CD4-positive, alpha-beta T cell treated with Interleukin-6 for 4 hours (primary cell): Measurements from ENCODE around the gene PERCC1.

Experiments used
- DNase-seq: peaks from one replicate; pipeline ENCODE4 v3.0.0-alpha.2; 2020; ENCODE audit warnings: mixed read lengths

Gene PERCC1

GRCh38 chr16:1413684-1414531 lies 17.0 kb upstream of the PERCC1 start:
- peak; percentile 66 for DNase-seq

GRCh38 chr16:1414532-1415260 lies 16.2 kb upstream of the PERCC1 start, which contains the start of gene UNKL:
TSS of gene UNKL (minus strand) at chr16:1414704. CDS start at chr16:1414691, 13 bp downstream.
- peak; percentile 92 for DNase-seq

- DNase-seq, result no peak
Observed at GRCh38 chr16:1416521-1416941, 14.3 kb upstream of the PERCC1 start.

- DNase-seq, result no peak
Observed at GRCh38 chr16:1420111-1420539, 10.8 kb upstream of the PERCC1 start.

GRCh38 chr16:1422076-1422475 lies 8.8 kb upstream of the PERCC1 start:
- DNase-seq, result no peak

- DNase-seq, result no peak
Observed at GRCh38 chr16:1424028-1424427, 6.8 kb upstream of the PERCC1 start.

- no peak for DNase-seq
Observed at GRCh38 chr16:1425616-1426370, 5.1 kb upstream of the PERCC1 start.

- no peak for DNase-seq
Observed at GRCh38 chr16:1426734-1427471, 4.0 kb upstream of the PERCC1 start.

GRCh38 chr16:1427473-1428461 lies 3.1 kb upstream of the PERCC1 start:
- no peak for DNase-seq

- peak; percentile 51 for DNase-seq
Observed at GRCh38 chr16:1428511-1428910, 2.4 kb upstream of the PERCC1 start.

- DNase-seq, result no peak
Observed at GRCh38 chr16:1429012-1429411, 1.9 kb upstream of the PERCC1 start.

GRCh38 chr16:1429631-1430030 lies 1.2 kb upstream of the PERCC1 start:
- no peak for DNase-seq

GRCh38 chr16:1430214-1430758 lies 592 bp upstream of the PERCC1 start:
- no peak for DNase-seq

- no peak for DNase-seq
Observed at GRCh38 chr16:1431497-1432270, 806 bp downstream of the PERCC1 start.

- peak; percentile 12 for DNase-seq
Observed at GRCh38 chr16:1432388-1433262, 1.7 kb downstream of the PERCC1 start.

GRCh38 chr16:1433263-1433560 lies 2.3 kb downstream of the PERCC1 start:
- DNase-seq, result no peak

GRCh38 chr16:1433756-1434155 lies 2.9 kb downstream of the PERCC1 start:
- no peak for DNase-seq

GRCh38 chr16:1434644-1435592 lies 4.0 kb downstream of the PERCC1 start:
- DNase-seq, result no peak
